ENCODE measurements around the gene SPHK2.
"Not testable (repeated sequence)": the region's sequence is repeated elsewhere in the genome, so short reads cannot be mapped to it uniquely, and the experiment has no call there.

The SPHK2 gene

DNA sequence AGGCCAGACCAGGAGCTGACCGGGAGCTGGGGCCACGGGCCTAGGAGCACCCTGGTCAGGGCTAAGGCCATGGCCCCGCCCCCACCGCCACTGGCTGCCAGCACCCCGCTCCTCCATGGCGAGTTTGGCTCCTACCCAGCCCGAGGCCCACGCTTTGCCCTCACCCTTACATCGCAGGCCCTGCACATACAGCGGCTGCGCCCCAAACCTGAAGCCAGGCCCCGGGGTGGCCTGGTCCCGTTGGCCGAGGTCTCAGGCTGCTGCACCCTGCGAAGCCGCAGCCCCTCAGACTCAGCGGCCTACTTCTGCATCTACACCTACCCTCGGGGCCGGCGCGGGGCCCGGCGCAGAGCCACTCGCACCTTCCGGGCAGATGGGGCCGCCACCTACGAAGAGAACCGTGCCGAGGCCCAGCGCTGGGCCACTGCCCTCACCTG is 6.6 kb downstream of the SPHK2 start:
- DNase-seq: no peak

GRCh38 chr19:48627201-48627864 is 8.0 kb downstream of the SPHK2 start:
- DNase-seq: no peak

GRCh38 chr19:48627865-48628314 is 8.6 kb downstream of the SPHK2 start:
- no peak for DNase-seq

- no peak for DNase-seq
Measured at GRCh38 chr19:48628486-48629296, 9.4 kb downstream of the SPHK2 start.

DNA sequence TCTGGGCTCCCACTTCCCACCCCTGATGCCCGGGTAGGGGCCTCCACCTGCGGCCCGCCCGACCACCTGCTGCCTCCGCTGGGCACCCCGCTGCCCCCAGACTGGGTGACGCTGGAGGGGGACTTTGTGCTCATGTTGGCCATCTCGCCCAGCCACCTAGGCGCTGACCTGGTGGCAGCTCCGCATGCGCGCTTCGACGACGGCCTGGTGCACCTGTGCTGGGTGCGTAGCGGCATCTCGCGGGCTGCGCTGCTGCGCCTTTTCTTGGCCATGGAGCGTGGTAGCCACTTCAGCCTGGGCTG is 9.9 kb downstream of the SPHK2 start:
- DNase-seq: no peak

DNA sequence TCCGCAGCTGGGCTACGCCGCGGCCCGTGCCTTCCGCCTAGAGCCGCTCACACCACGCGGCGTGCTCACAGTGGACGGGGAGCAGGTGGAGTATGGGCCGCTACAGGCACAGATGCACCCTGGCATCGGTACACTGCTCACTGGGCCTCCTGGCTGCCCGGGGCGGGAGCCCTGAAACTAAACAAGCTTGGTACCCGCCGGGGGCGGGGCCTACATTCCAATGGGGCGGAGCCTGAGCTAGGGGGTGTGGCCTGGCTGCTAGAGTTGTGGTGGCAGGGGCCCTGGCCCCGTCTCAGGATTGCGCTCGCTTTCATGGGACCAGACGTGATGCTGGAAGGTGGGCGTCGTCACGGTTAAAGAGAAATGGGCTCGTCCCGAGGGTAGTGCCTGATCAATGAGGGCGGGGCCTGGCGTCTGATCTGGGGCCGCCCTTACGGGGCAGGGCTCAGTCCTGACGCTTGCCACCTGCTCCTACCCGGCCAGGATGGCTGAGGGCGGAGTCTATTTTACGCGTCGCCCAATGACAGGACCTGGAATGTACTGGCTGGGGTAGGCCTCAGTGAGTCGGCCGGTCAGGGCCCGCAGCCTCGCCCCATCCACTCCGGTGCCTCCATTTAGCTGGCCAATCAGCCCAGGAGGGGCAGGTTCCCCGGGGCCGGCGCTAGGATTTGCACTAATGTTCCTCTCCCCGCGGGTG is 10.4 kb downstream of the SPHK2 start:
- no peak for DNase-seq

- no peak for DNase-seq
Measured at GRCh38 chr19:48630296-48631063, 11.2 kb downstream of the SPHK2 start.

- DNase-seq: no peak
Measured at GRCh38 chr19:48631225-48631624, 11.9 kb downstream of the SPHK2 start.

GRCh38 chr19:48632286-48632685 is 13.0 kb downstream of the SPHK2 start:
- not testable (repeated sequence) for DNase-seq

GRCh38 chr19:48632692-48633147 is 13.4 kb downstream of the SPHK2 start:
- DNase-seq: no peak

GRCh38 chr19:48633148-48634035 is 14.1 kb downstream of the SPHK2 start:
- no peak for DNase-seq

DNA sequence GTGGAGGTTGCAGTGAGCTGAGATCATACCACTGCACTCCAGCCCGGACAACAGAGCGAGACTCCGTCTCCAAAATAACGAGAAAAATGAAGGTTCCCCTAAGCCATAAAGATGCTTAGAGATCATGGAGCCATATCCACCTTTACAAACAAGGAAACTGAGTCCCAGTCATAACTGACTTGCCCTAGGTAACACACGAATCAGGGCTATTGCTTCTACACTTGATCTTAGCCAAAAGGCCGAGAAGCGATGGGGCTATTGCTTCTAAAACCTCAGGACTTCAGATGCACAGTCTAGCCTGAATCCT is 14.7 kb downstream of the SPHK2 start:
- no peak for DNase-seq

DNA sequence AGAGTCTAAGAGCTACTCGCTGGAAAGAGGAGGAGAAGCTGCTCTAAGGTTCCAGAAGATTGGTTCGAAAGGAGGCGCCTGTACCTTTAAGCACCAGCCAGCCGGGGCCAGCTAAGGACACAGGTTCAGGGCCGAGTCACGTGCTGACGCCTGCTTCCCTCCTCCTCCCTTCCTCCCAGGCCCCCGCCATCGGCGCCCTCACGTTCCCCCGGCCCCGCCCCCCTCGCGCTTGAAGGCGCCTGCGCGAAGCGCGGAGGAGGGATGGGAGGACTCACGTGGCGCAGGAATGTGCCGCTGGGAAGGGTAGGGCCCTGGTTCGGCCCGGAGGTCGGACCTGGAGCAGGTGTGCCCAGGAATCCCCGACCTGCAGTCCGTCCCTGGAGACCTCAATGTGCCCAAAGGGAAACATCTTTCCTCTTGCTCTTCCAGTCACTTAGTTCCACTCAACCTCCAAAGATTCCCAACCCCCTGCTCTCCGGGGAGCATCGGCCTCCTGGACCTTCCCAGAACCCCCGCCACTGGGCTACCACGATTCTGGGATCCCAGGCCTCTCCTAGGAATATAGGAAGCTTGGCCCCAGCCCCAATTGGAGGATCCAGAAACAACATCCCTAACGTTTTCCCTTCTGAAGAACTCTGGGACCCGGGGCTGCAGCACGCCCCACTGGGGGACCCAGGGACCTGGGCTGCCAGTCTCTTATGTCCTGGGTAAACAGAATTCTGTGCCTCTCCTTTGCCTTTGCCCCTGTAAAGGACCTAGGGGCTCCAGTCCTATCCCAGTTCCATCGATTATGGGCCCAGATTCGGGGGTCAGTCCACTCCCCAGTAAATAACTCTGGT is 15.3 kb downstream of the SPHK2 start:
- peak; percentile 93 for DNase-seq

GRCh38 chr19:48635263-48635965 is 16.1 kb downstream of the SPHK2 start:
- peak; percentile 72 for DNase-seq

- DNase-seq: peak; percentile 43
Measured at GRCh38 chr19:48635966-48636858, 16.9 kb downstream of the SPHK2 start.

GRCh38 chr19:48636859-48637448 is 17.6 kb downstream of the SPHK2 start, which contains the start of gene DBP:
TSS of gene DBP (minus strand) at chr19:48637379. CDS start at chr19:48636994, 385 bp downstream.
- peak; percentile 36 for DNase-seq

GRCh38 chr19:48637449-48637947 is 18.2 kb downstream of the SPHK2 start:
- peak; percentile 100 for DNase-seq
